ENCODE results near the gene NFIA.

DNA sequence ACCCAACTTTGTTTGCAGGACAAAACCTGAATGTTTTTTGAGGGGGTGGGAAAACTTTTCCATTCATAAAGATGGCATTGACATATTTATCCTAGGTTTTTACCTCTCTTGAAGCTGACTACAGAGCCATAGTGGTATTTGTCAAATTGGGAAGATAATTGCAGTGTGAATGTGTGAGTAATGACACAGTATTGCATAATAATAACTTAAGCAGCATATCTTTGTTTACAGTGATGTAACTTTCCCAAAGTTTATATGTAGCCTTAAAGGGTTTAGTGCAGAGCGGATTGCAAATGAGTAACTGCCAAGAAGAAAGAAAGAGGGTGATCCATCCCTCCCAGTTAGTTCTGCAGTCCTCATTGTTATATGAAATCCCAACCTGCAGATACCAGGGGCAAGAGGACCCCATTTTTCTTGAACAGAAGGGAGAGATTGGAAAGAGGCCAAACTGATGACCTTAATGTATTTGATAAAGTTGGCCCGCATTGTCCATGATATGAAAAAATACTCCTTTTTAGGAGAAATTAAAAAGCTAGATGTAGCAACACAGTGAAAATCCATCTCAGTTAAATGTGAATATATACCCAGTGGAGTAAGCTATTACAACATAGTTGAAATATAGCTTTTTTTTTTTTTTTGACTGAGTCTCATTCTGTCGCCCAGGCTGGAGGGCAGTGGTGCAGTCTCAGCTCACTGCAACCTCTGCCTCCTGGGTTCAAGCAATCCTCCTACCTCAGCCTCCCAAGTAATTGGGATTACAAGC, 23.7 kb upstream of the NFIA start:
- TF ChIP-seq, protein P1, sequence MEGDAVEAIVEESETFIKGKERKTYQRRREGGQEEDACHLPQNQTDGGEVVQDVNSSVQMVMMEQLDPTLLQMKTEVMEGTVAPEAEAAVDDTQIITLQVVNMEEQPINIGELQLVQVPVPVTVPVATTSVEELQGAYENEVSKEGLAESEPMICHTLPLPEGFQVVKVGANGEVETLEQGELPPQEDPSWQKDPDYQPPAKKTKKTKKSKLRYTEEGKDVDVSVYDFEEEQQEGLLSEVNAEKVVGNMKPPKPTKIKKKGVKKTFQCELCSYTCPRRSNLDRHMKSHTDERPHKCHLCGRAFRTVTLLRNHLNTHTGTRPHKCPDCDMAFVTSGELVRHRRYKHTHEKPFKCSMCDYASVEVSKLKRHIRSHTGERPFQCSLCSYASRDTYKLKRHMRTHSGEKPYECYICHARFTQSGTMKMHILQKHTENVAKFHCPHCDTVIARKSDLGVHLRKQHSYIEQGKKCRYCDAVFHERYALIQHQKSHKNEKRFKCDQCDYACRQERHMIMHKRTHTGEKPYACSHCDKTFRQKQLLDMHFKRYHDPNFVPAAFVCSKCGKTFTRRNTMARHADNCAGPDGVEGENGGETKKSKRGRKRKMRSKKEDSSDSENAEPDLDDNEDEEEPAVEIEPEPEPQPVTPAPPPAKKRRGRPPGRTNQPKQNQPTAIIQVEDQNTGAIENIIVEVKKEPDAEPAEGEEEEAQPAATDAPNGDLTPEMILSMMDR (IDR thresholded peaks at IDR 0.05) = no peak
- TF ChIP-seq POLR2A (IDR thresholded peaks at IDR 0.05) (no peak), EP300 (IDR thresholded peaks at IDR 0.05) (no peak)

All from upper lobe of left lung (tissue), 4 donors.